NCI-H69 (cell line): ENCODE measurements around the gene DYSF.

Experiments used
- DNase-seq: peaks from one replicate; lab custom pipeline; 2025; lab: John Stamatoyannopoulos, UW

Gene DYSF

GRCh38 chr2:71710367-71711132 is 257.2 kb downstream of the DYSF start:
- no peak for DNase-seq

DNA sequence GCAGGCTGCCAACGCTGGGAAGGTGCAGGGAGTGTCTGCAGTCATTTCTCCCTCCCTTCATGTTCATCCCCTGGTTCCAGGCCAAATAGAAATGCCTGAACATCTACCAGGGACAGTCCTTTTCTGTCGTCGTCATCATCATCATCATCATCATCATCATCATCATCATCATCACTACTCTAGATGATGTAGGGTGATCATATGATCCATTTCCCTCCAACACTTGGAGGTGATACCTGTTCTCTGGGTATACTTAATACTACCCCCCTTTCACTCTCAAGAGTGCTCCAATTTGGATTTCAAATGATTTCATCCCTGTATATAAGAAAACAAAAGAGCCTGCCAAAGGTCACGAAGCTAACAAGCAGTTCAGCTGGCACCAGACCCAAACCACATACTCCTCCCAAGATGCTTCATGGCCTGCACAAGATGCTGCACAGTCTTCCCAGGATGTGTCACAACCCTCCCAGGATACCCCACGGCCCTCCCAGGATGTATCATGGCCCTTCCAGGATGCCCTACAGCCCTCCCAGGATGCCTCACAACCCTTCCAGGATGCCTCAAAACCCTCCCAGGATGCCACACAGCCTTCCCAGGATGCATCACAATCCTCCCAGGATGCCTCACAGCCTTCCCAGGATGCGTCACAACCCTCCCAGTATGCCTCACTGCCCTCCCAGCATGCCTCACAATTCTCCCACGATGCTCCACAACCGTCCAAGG is 257.9 kb downstream of the DYSF start:
- DNase-seq = no peak

DNA sequence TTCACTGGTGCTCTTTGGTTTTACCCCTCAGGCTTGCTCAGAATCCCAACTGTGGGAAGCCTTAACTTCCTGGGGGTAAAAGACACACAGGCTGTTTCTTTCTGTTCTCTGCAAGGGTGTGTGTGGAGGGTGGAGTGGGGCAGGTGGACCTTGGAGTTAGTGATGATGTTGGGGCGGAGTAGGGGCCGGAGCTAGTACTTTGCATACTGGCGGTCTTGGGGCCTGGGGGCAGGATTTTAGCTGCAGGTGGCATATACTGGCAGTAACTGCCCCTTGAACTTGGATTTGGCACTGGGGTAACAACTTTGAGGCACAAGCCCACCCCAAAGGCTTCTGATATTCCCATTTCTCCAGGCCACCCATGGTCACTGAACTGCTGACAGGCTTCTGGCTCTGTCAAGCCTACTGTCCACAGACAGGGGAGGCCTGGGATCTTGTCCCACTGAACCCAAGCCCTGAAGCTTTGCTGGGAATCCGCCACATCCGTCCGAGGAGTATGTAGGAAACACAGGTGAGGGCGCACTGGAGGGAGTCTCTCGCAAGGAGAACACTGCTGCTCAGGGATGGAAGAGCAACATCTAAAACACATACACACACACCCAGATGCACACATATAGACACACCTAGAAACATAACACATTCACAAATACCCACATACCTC is 258.9 kb downstream of the DYSF start:
- DNase-seq = no peak

DNA sequence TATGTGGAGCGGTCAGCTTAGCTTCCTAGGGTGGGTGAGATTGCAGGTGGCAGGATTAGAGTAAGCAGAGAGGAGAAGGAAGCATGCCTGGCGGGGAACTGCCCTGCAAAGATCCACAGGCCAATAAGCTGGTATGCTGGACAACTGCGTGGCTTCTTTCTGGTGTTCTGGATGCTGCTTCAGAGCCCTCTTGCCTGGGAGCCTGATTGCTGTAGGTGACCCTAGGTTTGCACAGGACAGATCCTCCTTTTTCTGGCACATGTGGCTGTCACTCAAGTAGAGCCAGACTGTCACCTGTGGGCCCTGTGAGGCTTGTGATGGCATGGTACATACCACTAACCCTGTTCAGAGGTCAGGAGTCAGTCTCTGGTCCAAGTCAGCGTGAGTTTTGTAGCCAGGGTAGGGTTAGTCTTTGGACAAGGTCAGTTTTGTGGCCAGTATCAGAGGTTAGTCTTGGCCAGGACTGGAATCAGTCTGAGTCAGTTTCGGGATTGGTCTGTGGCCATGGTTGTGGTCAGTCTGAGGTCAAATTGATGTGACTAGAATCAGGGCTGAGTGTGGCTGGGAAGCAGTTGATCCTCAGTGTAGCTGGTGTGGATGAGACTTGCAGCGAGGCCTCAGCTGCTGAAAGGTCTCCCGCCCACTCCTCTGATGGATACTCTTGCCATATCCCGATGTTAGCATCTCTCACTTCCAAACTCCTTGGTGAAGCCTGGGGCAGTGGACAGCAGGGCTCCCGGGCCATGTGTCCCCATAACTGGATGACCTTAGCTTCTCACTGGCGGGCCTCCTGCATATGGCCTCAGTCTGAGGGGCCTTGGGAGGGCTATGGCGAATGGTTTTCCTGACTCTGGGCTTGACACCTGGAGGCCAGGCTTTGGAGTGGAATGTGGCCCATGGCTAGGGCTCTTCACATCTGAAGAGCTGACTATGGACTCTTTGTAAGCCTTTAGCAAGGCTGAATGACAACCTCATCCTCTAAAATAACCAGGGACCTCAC is 260.5 kb downstream of the DYSF start:
- no peak for DNase-seq

- no peak for DNase-seq
These were observed 261.4 kb downstream of the DYSF start for GRCh38 chr2:71714601-71715240.

DNA sequence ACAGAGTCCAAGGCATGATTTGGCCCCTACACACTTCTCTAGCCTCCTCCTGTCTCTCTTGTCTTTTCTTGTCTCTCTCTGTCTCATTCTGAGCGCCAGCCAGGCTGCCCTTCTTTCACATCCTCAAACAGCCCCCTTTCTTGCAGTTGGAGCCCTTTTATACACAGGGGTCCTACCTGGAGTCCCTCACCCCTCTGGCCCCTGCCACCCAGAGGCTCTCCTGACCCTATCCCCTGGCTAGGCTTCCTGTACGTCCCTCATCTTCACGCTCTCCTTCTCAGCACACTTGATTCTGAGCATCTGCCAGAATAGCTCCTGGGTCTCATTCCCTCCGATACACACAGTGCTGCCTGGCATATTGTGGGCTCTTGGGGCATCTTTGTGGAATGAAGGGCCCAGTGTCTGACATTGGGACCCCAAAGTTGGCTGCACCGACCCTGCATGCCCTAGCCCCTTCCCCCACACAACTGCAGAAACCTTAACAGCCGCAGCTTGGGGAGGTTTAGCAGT is 261.9 kb downstream of the DYSF start:
- no peak for DNase-seq

GRCh38 chr2:71715951-71716696 is 262.8 kb downstream of the DYSF start:
- no peak for DNase-seq

- no peak for DNase-seq
These were observed 263.6 kb downstream of the DYSF start for GRCh38 chr2:71716697-71717624.

GRCh38 chr2:71718686-71719085 is 265.3 kb downstream of the DYSF start:
- DNase-seq = no peak

- DNase-seq = no peak
These were observed 266.3 kb downstream of the DYSF start for GRCh38 chr2:71719520-71720282.

DNA sequence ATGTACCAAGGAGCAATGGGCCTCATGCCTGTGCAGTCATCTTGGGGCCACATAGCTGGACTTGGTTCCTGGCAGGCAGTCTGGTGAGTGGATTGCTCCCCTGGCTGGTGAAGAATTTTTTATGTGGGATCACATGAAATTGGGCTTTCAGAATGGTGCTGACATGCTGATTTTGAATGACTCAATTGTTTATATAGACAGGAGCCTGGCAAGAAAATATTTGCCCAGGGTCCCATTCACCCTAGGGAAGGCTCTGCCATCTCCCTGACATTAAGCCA is 266.9 kb downstream of the DYSF start:
- no peak for DNase-seq

GRCh38 chr2:71720596-71721361 is 267.4 kb downstream of the DYSF start:
- no peak for DNase-seq

GRCh38 chr2:71721362-71721665 is 268.0 kb downstream of the DYSF start:
- no peak for DNase-seq

DNA sequence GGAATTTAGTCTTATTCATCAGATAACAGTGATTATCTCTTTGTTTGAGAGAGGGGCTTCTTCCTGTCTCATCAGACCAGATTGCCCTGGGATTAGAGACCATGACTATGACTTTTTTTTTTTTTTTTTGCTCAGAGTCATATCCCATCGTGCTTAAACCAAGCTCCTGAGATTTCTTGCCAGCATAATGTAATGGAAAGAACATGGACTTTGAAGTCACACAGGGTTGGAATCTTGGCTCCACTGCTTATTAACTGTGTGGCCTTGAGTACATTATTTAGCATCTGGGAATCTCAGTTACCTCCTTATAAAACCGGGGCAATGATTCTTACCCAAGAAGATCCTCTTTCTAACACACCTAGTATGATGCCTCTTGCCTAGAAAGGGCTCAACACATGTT is 268.3 kb downstream of the DYSF start:
- DNase-seq = no peak

- DNase-seq = no peak
These were observed 268.9 kb downstream of the DYSF start for GRCh38 chr2:71722286-71722685.

DNA sequence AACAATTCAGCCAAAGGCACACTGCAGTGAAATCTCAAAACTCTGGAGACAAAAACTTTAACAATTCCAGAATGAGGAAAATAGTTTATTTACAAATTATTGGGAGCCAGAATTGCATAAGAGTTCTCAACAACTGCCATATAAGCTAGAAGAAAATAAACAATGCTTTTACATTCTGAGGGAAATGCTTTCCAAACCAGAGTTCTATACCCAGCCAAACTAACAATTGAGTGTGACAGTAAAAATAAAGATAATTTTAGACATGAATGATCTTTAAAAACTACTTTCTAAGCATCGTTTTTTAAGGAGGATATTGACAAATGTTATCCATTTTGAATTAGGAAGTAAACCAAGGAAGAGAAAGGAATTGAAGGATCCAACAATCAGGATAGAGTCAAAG is 271.4 kb downstream of the DYSF start:
- no peak for DNase-seq

GRCh38 chr2:71725836-71726235 is 272.5 kb downstream of the DYSF start:
- no peak for DNase-seq

GRCh38 chr2:71727562-71727961 is 274.2 kb downstream of the DYSF start:
- no peak for DNase-seq
